Activated CD4-positive, alpha-beta T cell treated with anti-CD3 and anti-CD28 coated beads for 36 hours (primary cell): ENCODE data around the gene GALNT18. TPM values are rescaled to one million over a fixed set of nuclear protein-coding genes. Genes with fewer than 3 reads are reported as not detected.

ENCODE experiments used
- ATAC-seq: fragments of 200-7000 bp; cut with Tn5 transposase; one replicate; pipeline ENCODE4 v1.10.0; 2021; ENCODE audit warnings: mild to moderate bottlenecking, moderate library complexity
- CTCF ChIA-PET: fragments of 350-600 bp; sonication (Branson Sonifier 250); formaldehyde crosslinking; loops from one replicate; lab custom pipeline; 2021; ENCODE audit warnings: antibody characterized with exemption; lab: Charles Lee
- POLR2A ChIA-PET: fragments of 350-600 bp; sonication (Branson Sonifier 250); formaldehyde crosslinking; loops from one replicate; lab custom pipeline; 2021; ENCODE audit warnings: antibody characterized with exemption, inconsistent platforms; lab: Charles Lee
- DNase-seq: peaks from one replicate; pipeline ENCODE4 v3.0.0-alpha.2; 2020
- H3K27ac Mint-ChIP-seq: one replicate; pipeline ENCODE4 v1.8.0; 2021; ENCODE audit warnings: mixed read lengths
- H3K27me3 Mint-ChIP-seq: one replicate; pipeline ENCODE4 v1.8.0; 2021; ENCODE audit warnings: mixed read lengths
- H3K36me3 Mint-ChIP-seq: one replicate; pipeline ENCODE4 v1.8.0; 2021; ENCODE audit warnings: low read depth, mixed read lengths
- H3K4me1 Mint-ChIP-seq: one replicate; pipeline ENCODE4 v1.8.0; 2021; ENCODE audit warnings: mixed read lengths
- H3K4me3 Mint-ChIP-seq: one replicate; pipeline ENCODE4 v1.8.0; 2021; ENCODE audit warnings: mild to moderate bottlenecking, moderate library complexity, mixed read lengths
- H3K9me3 Mint-ChIP-seq: one replicate; pipeline ENCODE4 v1.8.0; 2021; ENCODE audit warnings: low read depth, mixed read lengths
- intact Hi-C, 2 experiments: fragments of 100-400 bp; cut with DNase I in 1 of 2; cut with micrococcal nuclease in 1 of 2; formaldehyde crosslinking; loops; one replicate each; pipeline versions ENCODE4 v1.14.2 to v1.15.1; 2022 to 2024; cut with DNase I, micrococcal nuclease
- total RNA-seq, 2 experiments: library from RNA; stranded (reverse); gene quantifications; one replicate each; pipeline ENCODE4 v1.2.3, GENCODE V29; 2021

GALNT18 gene
- total RNA-seq, 2 experiments from 2014 or later, result 6.9 to 8.8 TPM

GRCh38 chr11:11605821-11606450 lies 15.9 kb downstream of the GALNT18 start:
- CTCF ChIA-PET, result interaction anchor here (0.6 kb wide), 1 partner anchor 201 kb away, joined by 3 read pairs; no protein-coding TSS in a partner anchor
- POLR2A ChIA-PET, result no interaction called here
- no peak for DNase-seq
- Mint-ChIP-seq H3K4me3 (no peak overlapping the region), H3K4me1 (no peaks in the 10 kb centered on the region), H3K27me3 (peaks cover 9% of the 10 kb centered on the region), H3K27ac (no peak overlapping the region), H3K36me3 (no peaks in the 10 kb centered on the region), H3K9me3 (no peaks in the 10 kb centered on the region)
- intact Hi-C loops, result no loop called here
- ATAC-seq, result no peak

- no peak for ATAC-seq
- H3K36me3 Mint-ChIP-seq, result no peaks in the 10 kb centered on the region
- H3K27me3 Mint-ChIP-seq, result peaks cover 8% of the 10 kb centered on the region
- H3K4me1 Mint-ChIP-seq, result no peaks in the 10 kb centered on the region
- intact Hi-C loops, result no loop called here
- ChIA-PET POLR2A (no interaction called here), CTCF (interaction anchor here (0.6 kb wide), 1 partner anchor 202 kb away, joined by 3 read pairs; no protein-coding TSS in a partner anchor)
- H3K27ac Mint-ChIP-seq, result no peak overlapping the region
- no peaks in the 10 kb centered on the region for H3K9me3 Mint-ChIP-seq
- no peak overlapping the region for H3K4me3 Mint-ChIP-seq
- DNase-seq, result no peak
Measured at GRCh38 chr11:11605181-11605580, 16.6 kb downstream of the GALNT18 start.

GRCh38 chr11:11604370-11604990 lies 17.3 kb downstream of the GALNT18 start:
- peaks cover 8% of the 10 kb centered on the region for H3K27me3 Mint-ChIP-seq
- no peak overlapping the region for H3K27ac Mint-ChIP-seq
- no peaks in the 10 kb centered on the region for H3K36me3 Mint-ChIP-seq
- ATAC-seq (no peak), DNase-seq (no peak)
- no peak overlapping the region for H3K4me3 Mint-ChIP-seq
- no peaks in the 10 kb centered on the region for H3K4me1 Mint-ChIP-seq
- ChIA-PET CTCF (interaction anchor here (0.5 kb wide), 1 partner anchor 1808 kb away, joined by 3 read pairs; no protein-coding TSS in a partner anchor), POLR2A (no interaction called here)
- intact Hi-C loops, result no loop called here
- no peaks in the 10 kb centered on the region for H3K9me3 Mint-ChIP-seq

GRCh38 chr11:11602011-11602410 lies 19.8 kb downstream of the GALNT18 start:
- no peak overlapping the region for H3K4me3 Mint-ChIP-seq
- DNase-seq, result no peak
- H3K4me1 Mint-ChIP-seq, result no peaks in the 10 kb centered on the region
- intact Hi-C loops, result no loop called here
- H3K9me3 Mint-ChIP-seq, result no peaks in the 10 kb centered on the region
- H3K27me3 Mint-ChIP-seq, result peaks cover 6% of the 10 kb centered on the region
- no peaks in the 10 kb centered on the region for H3K36me3 Mint-ChIP-seq
- ATAC-seq, result no peak
- ChIA-PET POLR2A (no interaction called here), CTCF (interaction anchor here (1.0 kb wide), 1 partner anchor 20 kb away, joined by 3 read pairs; the partner anchor contains the start of gene GALNT18)
- no peak overlapping the region for H3K27ac Mint-ChIP-seq

GRCh38 chr11:11600288-11600687 lies 21.5 kb downstream of the GALNT18 start:
- DNase-seq (no peak), ATAC-seq (no peak)
- intact Hi-C loops, result no loop called here
- Mint-ChIP-seq H3K27me3 (peaks cover 2% of the 10 kb centered on the region), H3K36me3 (no peaks in the 10 kb centered on the region), H3K4me3 (no peak overlapping the region), H3K27ac (no peak overlapping the region), H3K9me3 (no peaks in the 10 kb centered on the region), H3K4me1 (no peaks in the 10 kb centered on the region)
- ChIA-PET CTCF (interaction anchor here (1.0 kb wide), 1 partner anchor 11 kb away, joined by 3 read pairs; no protein-coding TSS in a partner anchor), POLR2A (no interaction called here)

GRCh38 chr11:11598243-11598642 lies 23.6 kb downstream of the GALNT18 start:
- ChIA-PET CTCF (no interaction called here), POLR2A (no interaction called here)
- no peak for DNase-seq
- Mint-ChIP-seq H3K27ac (no peak overlapping the region), H3K9me3 (no peaks in the 10 kb centered on the region), H3K27me3 (peaks cover 2% of the 10 kb centered on the region), H3K36me3 (no peaks in the 10 kb centered on the region), H3K4me3 (no peak overlapping the region), H3K4me1 (no peaks in the 10 kb centered on the region)
- no peak for ATAC-seq
- intact Hi-C loops, result no loop called here

- intact Hi-C loops, result no loop called here
- no peaks in the 10 kb centered on the region for H3K27me3 Mint-ChIP-seq
- POLR2A ChIA-PET, result no interaction called here
- CTCF ChIA-PET, result no interaction called here
- no peak overlapping the region for H3K27ac Mint-ChIP-seq
- no peaks in the 10 kb centered on the region for H3K9me3 Mint-ChIP-seq
- ATAC-seq (no peak), DNase-seq (no peak)
- H3K4me1 Mint-ChIP-seq, result no peaks in the 10 kb centered on the region
- no peaks in the 10 kb centered on the region for H3K36me3 Mint-ChIP-seq
- H3K4me3 Mint-ChIP-seq, result no peak overlapping the region
Measured at GRCh38 chr11:11594162-11594561, 27.6 kb downstream of the GALNT18 start.

- POLR2A ChIA-PET, result no interaction called here
- H3K27me3 Mint-ChIP-seq, result no peaks in the 10 kb centered on the region
- intact Hi-C loops, result no loop called here
- H3K36me3 Mint-ChIP-seq, result no peaks in the 10 kb centered on the region
- DNase-seq (no peak), ATAC-seq (no peak)
- no peak overlapping the region for H3K27ac Mint-ChIP-seq
- H3K4me1 Mint-ChIP-seq, result no peaks in the 10 kb centered on the region
- CTCF ChIA-PET, result interaction anchor here (0.6 kb wide), 1 partner anchor 289 kb away, joined by 3 read pairs; no protein-coding TSS in a partner anchor
- H3K4me3 Mint-ChIP-seq, result no peak overlapping the region
- H3K9me3 Mint-ChIP-seq, result no peaks in the 10 kb centered on the region
Measured at GRCh38 chr11:11592146-11592684, 29.6 kb downstream of the GALNT18 start.

- H3K4me1 Mint-ChIP-seq, result no peaks in the 10 kb centered on the region
- intact Hi-C loops, result no loop called here
- CTCF ChIA-PET, result interaction anchor here (0.6 to 1.0 kb wide), 3 partner anchors 10 to 455 kb away, joined by 3 read pairs; no protein-coding TSS in a partner anchor
- no peaks in the 10 kb centered on the region for H3K9me3 Mint-ChIP-seq
- POLR2A ChIA-PET, result no interaction called here
- no peak overlapping the region for H3K4me3 Mint-ChIP-seq
- H3K36me3 Mint-ChIP-seq, result no peaks in the 10 kb centered on the region
- H3K27me3 Mint-ChIP-seq, result no peaks in the 10 kb centered on the region
- ATAC-seq (no peak), DNase-seq (no peak)
- H3K27ac Mint-ChIP-seq, result no peak overlapping the region
Measured at GRCh38 chr11:11589437-11589836, 32.4 kb downstream of the GALNT18 start.

GRCh38 chr11:11588891-11589290 lies 32.9 kb downstream of the GALNT18 start:
- Mint-ChIP-seq H3K36me3 (no peaks in the 10 kb centered on the region), H3K27ac (no peak overlapping the region), H3K4me3 (no peak overlapping the region), H3K27me3 (no peaks in the 10 kb centered on the region), H3K9me3 (no peaks in the 10 kb centered on the region), H3K4me1 (no peaks in the 10 kb centered on the region)
- DNase-seq, result no peak
- ChIA-PET POLR2A (no interaction called here), CTCF (interaction anchor here (0.6 to 1.0 kb wide), 3 partner anchors 11 to 455 kb away, joined by 3 read pairs; no protein-coding TSS in a partner anchor)
- no peak for ATAC-seq
- intact Hi-C loops, result no loop called here

GRCh38 chr11:11588243-11588642 lies 33.6 kb downstream of the GALNT18 start:
- DNase-seq, result no peak
- Mint-ChIP-seq H3K27ac (no peak overlapping the region), H3K4me1 (no peaks in the 10 kb centered on the region), H3K4me3 (no peak overlapping the region), H3K27me3 (no peaks in the 10 kb centered on the region), H3K36me3 (no peaks in the 10 kb centered on the region), H3K9me3 (no peaks in the 10 kb centered on the region)
- no peak for ATAC-seq
- ChIA-PET POLR2A (no interaction called here), CTCF (no interaction called here)
- intact Hi-C loops, result no loop called here
